GM23248 (cell line): ENCODE results near the gene PTPRA. TPM values are rescaled to one million over a fixed set of nuclear protein-coding genes. Genes with fewer than 3 reads are reported as not detected.
A peak's percentile ranks its signal among the peaks of the same experiment; 100 is the strongest.

Source experiments
- DNase-seq: peaks from one replicate; pipeline ENCODE4 v3.0.0-alpha.2; 2015
- H2AFZ ChIP-seq: fragments of 200-600 bp; sonication (generic); 2 replicates; pipeline ENCODE4 v1.6.1; 2016; ENCODE audit warnings: antibody characterized with exemption
- H3F3A ChIP-seq: fragments of 200-600 bp; sonication (generic); 2 replicates; pipeline ENCODE4 v1.6.1; 2016; ENCODE audit warnings: mild to moderate bottlenecking, antibody characterized with exemption, mixed run types; ENCODE audit not compliant: insufficient read depth
- H3K27ac ChIP-seq: fragments of 200-600 bp; sonication (generic); 2 replicates; pipeline ENCODE4 v1.5.1; 2016; ENCODE audit warnings: mild to moderate bottlenecking
- H3K27me3 ChIP-seq: fragments of 200-600 bp; sonication (generic); replicated peaks from 2 replicates; pipeline ENCODE4 v1.6.1; 2016; ENCODE audit warnings: mild to moderate bottlenecking; ENCODE audit not compliant: insufficient read depth
- H3K36me3 ChIP-seq: fragments of 200-600 bp; sonication (generic); 2 replicates; pipeline ENCODE4 v1.6.1; 2016; ENCODE audit warnings: low read depth, mild to moderate bottlenecking
- H3K4me1 ChIP-seq: fragments of 200-600 bp; sonication (generic); 2 replicates; pipeline ENCODE4 v1.6.1; 2016; ENCODE audit warnings: mild to moderate bottlenecking; ENCODE audit not compliant: insufficient read depth
- H3K4me2 ChIP-seq: fragments of 200-600 bp; sonication (generic); one replicate; pipeline ENCODE4 v1.6.1; 2016; ENCODE audit warnings: mild to moderate bottlenecking; ENCODE audit not compliant: unreplicated experiment
- H3K4me3 ChIP-seq: fragments of 200-600 bp; sonication (generic); 2 replicates; pipeline ENCODE4 v1.5.1; 2016; ENCODE audit warnings: mild to moderate bottlenecking
- H3K79me2 ChIP-seq: fragments of 200-600 bp; sonication (generic); 2 replicates; pipeline ENCODE4 v1.6.1; 2016; ENCODE audit warnings: mild to moderate bottlenecking; ENCODE audit not compliant: insufficient read depth
- H3K9ac ChIP-seq: fragments of 200-600 bp; sonication (generic); 2 replicates; pipeline ENCODE4 v1.6.1; 2016; ENCODE audit warnings: mild to moderate bottlenecking
- H3K9me2 ChIP-seq: fragments of 200-600 bp; sonication (generic); 2 replicates; pipeline ENCODE4 v1.6.1; 2016; ENCODE audit warnings: mixed run types, mild to moderate bottlenecking, moderate library complexity; ENCODE audit not compliant: insufficient read depth
- H3K9me3 ChIP-seq: fragments of 200-600 bp; sonication (generic); one replicate; pipeline ENCODE4 v1.6.1; 2017; ENCODE audit warnings: low read depth
- H4K20me1 ChIP-seq: fragments of 200-600 bp; sonication (generic); 2 replicates; pipeline ENCODE4 v1.6.0; 2016; ENCODE audit not compliant: insufficient read depth
- EZH2 ChIP-seq: fragments of 200-600 bp; sonication (generic); IDR thresholded peaks from 2 replicates; pipeline ENCODE4 v1.6.1; 2018; ENCODE audit warnings: antibody characterized with exemption, mild to moderate bottlenecking; ENCODE audit not compliant: insufficient read depth, poor library complexity, severe bottlenecking
- EZH2phosphoT487 ChIP-seq: fragments of 200-600 bp; sonication (generic); IDR thresholded peaks from 2 replicates; pipeline ENCODE4 v1.6.1; 2018; ENCODE audit warnings: antibody characterized with exemption, moderate library complexity, mild to moderate bottlenecking, low read depth; ENCODE audit not compliant: insufficient read depth
- WGBS, 2 experiments: methylation state at CpG; one replicate each; pipeline ENCODE4 v1.1.6; 2015 to 2017; ENCODE audit warnings: low lambda C conversion rate in 2 of 2, low coverage in 1 of 2; ENCODE audit errors: missing lambda C conversion rate in 2 of 2; 5-methylcytosine and 5-hydroxymethylcytosine counted together
- in situ Hi-C: fragments of 300-500 bp; cut with MboI; formaldehyde crosslinking; loops from 2 replicates; pipeline ENCODE4 v1.15.0; 2020
- polyA plus RNA-seq: library from polyadenylated mRNA; unstranded; fragments of >200 nt; fragmentation: Nextera tagmentation; extraction: Ambion mirVana; gene quantifications from 2 replicates; pipeline ENCODE4 v1.2.1, GENCODE V29; 2016
- total RNA-seq: library from RNA; depleted of rRNA; stranded (reverse); fragments of >200 nt; shearing (Covaris generic); gene quantifications from 2 replicates; pipeline ENCODE4 v1.2.3, GENCODE V29; 2014

The PTPRA gene
- total and polyA plus RNA-seq, 2 experiments from 2014 or later = 37.4 to 50.8 TPM

DNA sequence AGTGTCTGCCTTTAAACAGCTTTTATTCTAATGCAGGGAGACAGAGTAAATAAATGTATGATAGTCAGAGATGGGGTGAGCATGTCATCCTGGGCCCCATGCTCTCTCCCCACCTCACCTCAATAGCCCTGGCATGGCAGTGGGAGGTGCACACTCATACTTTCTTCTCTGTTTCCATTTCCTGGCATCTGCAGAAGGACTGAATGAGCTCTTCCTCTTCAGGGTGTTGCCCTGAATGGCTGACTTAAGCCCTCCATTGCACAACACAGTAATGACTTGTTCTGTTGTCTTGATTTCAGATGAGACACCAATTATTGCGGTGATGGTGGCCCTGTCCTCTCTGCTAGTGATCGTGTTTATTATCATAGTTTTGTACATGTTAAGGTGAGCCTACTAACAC is 113.2 kb downstream of the PTPRA start:
- Histone ChIP-seq H3F3A (peaks cover 32% of the 10 kb centered on the region), H3K4me3 (no peak overlapping the region), H3K27ac (peak overlapping the region; percentile 86), H3K4me2 (peak overlapping the region; percentile 46), H2AFZ (no peak overlapping the region), H3K4me1 (peaks cover 31% of the 10 kb centered on the region), H3K9me3 (no peaks in the 10 kb centered on the region), H3K9ac (peak overlapping the region; percentile 22), H3K36me3 (0 out of 2 replicates have a peak, but pooled peaks cover 9% of the 10 kb centered on the region), H4K20me1 (no peaks in the 10 kb centered on the region), H3K27me3 (no peaks in the 10 kb centered on the region), H3K9me2 (no peaks in the 10 kb centered on the region), H3K79me2 (0 out of 2 replicates have a peak, but pooled peaks cover 5% of the 10 kb centered on the region)
- TF ChIP-seq EZH2phosphoT487 (no peak), EZH2 (no peak)
- DNase-seq = peak; percentile 91
- WGBS, 2 experiments = 68 to 84% methylated on average over 2 of the region's 2 CpGs
- in situ Hi-C loops = no loop called here

DNA sequence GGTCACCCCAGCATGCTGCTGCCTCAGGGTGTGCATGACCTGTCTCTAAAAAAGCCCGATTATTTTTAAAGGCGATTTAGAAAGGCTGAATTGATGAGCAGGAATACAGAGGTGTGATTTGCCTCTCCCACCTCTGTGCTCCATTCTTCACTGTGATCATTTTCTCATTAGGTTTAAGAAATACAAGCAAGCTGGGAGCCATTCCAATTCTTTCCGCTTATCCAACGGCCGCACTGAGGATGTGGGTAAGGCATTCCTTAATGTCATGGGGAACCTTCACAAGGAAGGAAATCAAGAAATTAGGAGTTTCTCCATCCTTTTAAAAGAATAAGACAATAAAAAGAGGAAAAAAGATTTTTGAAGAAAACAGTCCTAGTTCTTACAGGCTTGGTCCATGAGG is 114.6 kb downstream of the PTPRA start:
- Histone ChIP-seq H4K20me1 (no peaks in the 10 kb centered on the region), H3K36me3 (0 out of 2 replicates have a peak, but pooled peaks cover 9% of the 10 kb centered on the region), H3K4me1 (peaks cover 31% of the 10 kb centered on the region), H3K27ac (no peak overlapping the region), H3K9me3 (no peaks in the 10 kb centered on the region), H3K4me3 (no peak overlapping the region), H3K9ac (no peak overlapping the region), H3K27me3 (no peaks in the 10 kb centered on the region), H3K4me2 (no peak overlapping the region), H3K79me2 (0 out of 2 replicates have a peak, but pooled peaks cover 2% of the 10 kb centered on the region), H2AFZ (no peak overlapping the region), H3F3A (peaks cover 32% of the 10 kb centered on the region), H3K9me2 (no peaks in the 10 kb centered on the region)
- TF ChIP-seq EZH2 (no peak), EZH2phosphoT487 (no peak)
- DNase-seq = no peak
- in situ Hi-C loops = no loop called here
- 92 to 93% methylated on average over 5 of the region's 5 CpGs for WGBS, 2 experiments

DNA sequence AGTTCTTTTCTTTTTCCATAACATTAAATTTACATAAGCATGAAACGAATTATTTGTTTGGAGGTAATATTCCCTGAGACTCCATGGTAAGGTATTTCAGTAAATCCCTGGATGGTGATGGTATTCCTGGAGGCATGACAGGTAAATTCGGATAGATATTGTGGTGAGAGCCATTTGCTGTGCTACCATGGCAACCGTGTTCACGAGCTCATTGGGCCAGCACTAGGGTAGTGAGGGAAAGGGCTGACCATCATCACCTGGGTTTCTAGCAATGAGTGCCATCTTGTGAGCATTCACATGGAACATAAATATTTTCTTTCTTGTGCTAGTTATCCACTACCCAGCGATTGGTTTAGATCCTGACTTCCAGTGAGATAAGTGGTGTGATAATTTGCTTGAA is 118.3 kb downstream of the PTPRA start:
- TF ChIP-seq EZH2 = no peak
- no peak for TF ChIP-seq EZH2phosphoT487
- H3K27me3 ChIP-seq = no peaks in the 10 kb centered on the region
- H3K27ac ChIP-seq = no peak overlapping the region
- no peaks in the 10 kb centered on the region for H3K9me2 ChIP-seq
- no peak for DNase-seq
- no peak overlapping the region for H3K4me3 ChIP-seq
- H3K9ac ChIP-seq = no peak overlapping the region
- H3K36me3 ChIP-seq = peaks cover 9% of the 10 kb centered on the region; the same call in 1 of the 2 replicates
- H3K79me2 ChIP-seq = no peaks in the 10 kb centered on the region
- WGBS, 2 experiments = 95 to 96% methylated on average over 5 of the region's 5 CpGs
- H3F3A ChIP-seq = peaks cover 9% of the 10 kb centered on the region; the same call in 1 of the 2 replicates
- H3K4me1 ChIP-seq = peaks cover 6% of the 10 kb centered on the region
- in situ Hi-C loops = no loop called here
- H3K9me3 ChIP-seq = no peaks in the 10 kb centered on the region
- H2AFZ ChIP-seq = no peak overlapping the region
- H3K4me2 ChIP-seq = no peak overlapping the region
- H4K20me1 ChIP-seq = no peaks in the 10 kb centered on the region

DNA sequence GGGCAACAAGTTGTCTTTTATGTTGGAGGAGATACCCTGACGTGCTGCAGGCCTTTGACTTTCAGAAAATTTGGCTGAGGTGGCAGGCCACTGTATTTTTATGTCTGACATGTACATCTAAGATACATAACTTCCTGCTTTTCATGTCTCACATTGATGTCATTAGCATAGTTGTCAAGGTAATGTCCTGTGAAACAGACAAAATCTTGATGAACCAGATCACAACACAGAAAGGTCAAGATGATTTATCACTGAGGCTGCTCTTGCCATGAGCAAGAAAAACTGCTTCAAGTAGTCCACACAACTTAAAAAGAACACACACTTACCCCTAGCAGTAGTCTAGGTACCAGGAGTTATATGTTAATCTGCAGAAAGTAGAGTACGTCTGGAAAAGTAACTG is 120.0 kb downstream of the PTPRA start:
- Histone ChIP-seq H3K79me2 (no peaks in the 10 kb centered on the region), H3K9me2 (no peaks in the 10 kb centered on the region), H3K27ac (no peak overlapping the region), H3K36me3 (peaks cover 4% of the 10 kb centered on the region; the same call in 1 of the 2 replicates), H3F3A (no peaks in the 10 kb centered on the region), H3K4me3 (no peak overlapping the region), H3K4me1 (no peaks in the 10 kb centered on the region), H2AFZ (no peak overlapping the region), H3K9ac (no peak overlapping the region), H3K4me2 (no peak overlapping the region), H4K20me1 (no peaks in the 10 kb centered on the region), H3K9me3 (no peaks in the 10 kb centered on the region), H3K27me3 (no peaks in the 10 kb centered on the region)
- WGBS, 2 experiments = 100% methylated on average over 2 of the region's 2 CpGs
- TF ChIP-seq EZH2phosphoT487 = no peak
- TF ChIP-seq EZH2 = no peak
- in situ Hi-C loops = no loop called here
- no peak for DNase-seq

DNA sequence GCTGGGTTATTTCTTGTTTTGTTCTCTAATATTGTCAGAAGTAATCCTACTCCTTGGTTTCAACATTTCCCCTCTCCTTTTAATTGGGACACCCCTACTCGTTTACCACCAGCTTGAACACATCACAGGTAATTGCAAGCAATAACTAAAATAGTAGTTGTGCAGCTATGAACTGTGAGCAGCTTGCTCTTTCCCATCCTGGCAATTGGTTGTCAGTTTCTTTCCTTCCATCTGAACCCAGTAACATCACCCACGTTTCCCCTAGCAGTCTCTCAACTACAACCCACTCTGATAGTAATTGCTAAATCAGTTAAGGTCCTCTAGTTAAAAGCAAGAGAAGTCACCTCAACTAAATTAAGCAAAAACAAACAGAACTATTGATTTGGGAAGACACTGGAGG is 122.5 kb downstream of the PTPRA start:
- Histone ChIP-seq H3K9me2 (no peaks in the 10 kb centered on the region), H4K20me1 (no peaks in the 10 kb centered on the region), H3K4me1 (no peaks in the 10 kb centered on the region), H3K36me3 (no peaks in the 10 kb centered on the region; the same call in 1 of the 2 replicates), H3K9ac (no peak overlapping the region), H3K27me3 (no peaks in the 10 kb centered on the region), H3K27ac (no peak overlapping the region), H3K4me3 (no peak overlapping the region), H3F3A (no peaks in the 10 kb centered on the region), H2AFZ (no peak overlapping the region), H3K79me2 (no peaks in the 10 kb centered on the region), H3K4me2 (no peak overlapping the region), H3K9me3 (no peaks in the 10 kb centered on the region)
- in situ Hi-C loops = no loop called here
- WGBS, 2 experiments = 98 to 100% methylated on average over 2 of the region's 2 CpGs
- TF ChIP-seq EZH2 = no peak
- TF ChIP-seq EZH2phosphoT487 = no peak
- no peak for DNase-seq
